GM12874 (cell line): Measurements from ENCODE around the gene RO60.

ENCODE experiments used
- TF ChIP-seq, protein P1 (sequence below): IDR thresholded peaks from 2 replicates; pipeline ENCODE4 v1.5.1; 2011; ENCODE audit warnings: low read depth, mild to moderate bottlenecking, control low read depth, low read length, moderate library complexity; ENCODE audit not compliant: insufficient read depth

Gene RO60

DNA sequence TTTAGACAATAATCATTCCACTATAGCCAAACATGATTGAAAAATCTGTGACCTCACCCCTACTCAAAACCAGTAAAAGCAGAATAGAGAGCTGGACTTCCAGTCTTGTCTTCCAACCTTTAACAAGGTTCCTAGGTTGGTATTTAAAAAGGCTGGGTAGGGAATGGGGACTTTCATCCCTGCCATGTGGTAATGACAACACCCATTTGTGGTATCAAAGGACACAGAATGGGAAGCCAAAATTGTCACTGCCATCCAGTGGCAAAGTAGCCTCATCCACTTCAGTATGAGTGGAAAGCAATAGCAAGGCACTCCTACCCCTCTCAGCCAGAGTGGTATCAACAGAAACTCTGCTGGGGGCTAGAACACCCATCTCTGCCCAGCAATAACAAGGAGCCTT is 34.2 kb upstream of the RO60 start:
- TF ChIP-seq, protein P1, sequence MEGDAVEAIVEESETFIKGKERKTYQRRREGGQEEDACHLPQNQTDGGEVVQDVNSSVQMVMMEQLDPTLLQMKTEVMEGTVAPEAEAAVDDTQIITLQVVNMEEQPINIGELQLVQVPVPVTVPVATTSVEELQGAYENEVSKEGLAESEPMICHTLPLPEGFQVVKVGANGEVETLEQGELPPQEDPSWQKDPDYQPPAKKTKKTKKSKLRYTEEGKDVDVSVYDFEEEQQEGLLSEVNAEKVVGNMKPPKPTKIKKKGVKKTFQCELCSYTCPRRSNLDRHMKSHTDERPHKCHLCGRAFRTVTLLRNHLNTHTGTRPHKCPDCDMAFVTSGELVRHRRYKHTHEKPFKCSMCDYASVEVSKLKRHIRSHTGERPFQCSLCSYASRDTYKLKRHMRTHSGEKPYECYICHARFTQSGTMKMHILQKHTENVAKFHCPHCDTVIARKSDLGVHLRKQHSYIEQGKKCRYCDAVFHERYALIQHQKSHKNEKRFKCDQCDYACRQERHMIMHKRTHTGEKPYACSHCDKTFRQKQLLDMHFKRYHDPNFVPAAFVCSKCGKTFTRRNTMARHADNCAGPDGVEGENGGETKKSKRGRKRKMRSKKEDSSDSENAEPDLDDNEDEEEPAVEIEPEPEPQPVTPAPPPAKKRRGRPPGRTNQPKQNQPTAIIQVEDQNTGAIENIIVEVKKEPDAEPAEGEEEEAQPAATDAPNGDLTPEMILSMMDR: no peak

DNA sequence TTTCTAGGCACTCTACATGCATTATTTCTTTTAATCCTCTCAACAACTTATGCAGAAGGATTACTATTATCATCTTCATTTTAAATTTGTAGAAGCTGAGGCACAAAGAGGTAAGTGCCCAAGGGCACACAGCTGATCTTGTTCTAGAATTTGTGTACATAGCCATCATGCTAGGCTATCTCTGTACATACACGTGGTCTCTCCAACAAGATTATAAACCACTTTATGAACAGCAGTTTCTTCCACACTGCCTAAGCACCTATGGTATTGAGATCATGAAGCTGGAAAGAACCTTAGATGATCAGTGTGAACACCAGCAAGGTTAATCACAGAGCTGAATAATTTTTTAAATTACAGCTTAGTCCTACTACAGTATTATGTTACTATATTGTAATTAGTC is 29.1 kb upstream of the RO60 start:
- TF ChIP-seq, protein P1: no peak

DNA sequence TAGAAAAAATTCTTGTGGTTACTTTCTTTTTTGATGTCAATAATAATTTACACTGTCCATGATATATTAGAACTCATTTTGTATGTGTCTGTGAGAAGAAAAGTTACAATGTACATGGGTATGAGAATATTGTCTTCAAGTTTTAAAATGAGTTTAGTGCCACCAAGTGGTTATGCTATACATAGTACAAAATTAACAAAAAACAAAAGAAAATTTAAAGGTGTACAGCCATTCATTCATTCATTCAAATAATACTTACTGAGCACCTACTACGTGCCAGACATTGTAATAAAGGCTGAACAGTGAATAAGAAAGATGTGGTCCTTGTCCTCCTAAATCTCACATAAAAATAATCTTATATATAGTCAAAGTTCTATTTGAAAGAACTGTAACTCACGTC is 28.0 kb upstream of the RO60 start:
- TF ChIP-seq, protein P1: no peak

DNA sequence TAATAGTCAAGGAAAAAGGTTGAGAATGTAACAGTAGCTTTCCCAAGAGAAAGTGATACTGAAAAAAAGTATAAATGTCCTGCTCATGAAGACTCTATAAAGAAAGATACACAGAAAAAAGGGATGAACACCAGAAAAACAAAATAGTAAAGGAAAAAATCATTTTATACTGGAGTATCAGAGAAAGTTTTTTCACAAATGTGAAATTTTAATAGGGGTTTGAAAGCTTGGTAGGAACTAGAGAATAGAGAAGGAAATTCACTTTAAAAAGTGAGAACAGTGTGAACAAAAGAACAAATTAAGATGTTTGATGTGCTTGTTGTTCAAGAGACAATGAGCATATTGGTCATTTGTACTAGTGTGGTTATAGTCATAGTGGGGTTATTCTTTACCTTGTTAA is 25.8 kb upstream of the RO60 start:
- TF ChIP-seq, protein P1: no peak

DNA sequence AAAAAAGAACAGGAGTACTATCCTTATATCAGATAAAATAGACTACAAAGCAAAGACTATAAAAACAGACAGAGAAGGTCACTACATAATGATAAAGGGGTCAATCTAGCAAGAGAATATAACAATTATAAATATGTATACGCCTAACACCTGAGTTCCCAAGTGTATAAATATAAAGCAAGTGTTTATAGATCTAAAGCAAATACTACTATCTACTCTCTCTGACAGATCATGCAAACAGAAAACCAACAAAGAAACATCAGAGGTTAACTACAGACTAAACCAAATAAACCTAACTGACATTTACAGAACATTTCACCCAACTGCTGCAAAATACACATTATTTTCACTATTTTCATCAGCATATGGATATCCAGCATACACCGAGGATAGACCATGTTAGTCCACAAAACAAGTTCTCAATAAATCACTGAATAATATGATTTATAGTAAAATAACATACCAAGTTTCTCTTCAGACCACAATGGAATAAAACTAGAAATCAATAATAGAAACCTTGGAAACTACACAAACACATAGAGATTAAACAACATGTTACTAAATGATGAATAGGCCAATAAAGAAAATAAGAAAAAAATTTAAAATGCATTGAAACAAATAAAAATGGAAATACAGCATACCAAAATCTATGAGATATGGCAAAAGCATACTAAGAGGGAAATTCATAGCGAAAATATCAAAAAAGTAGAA is 22.9 kb upstream of the RO60 start:
- TF ChIP-seq, protein P1: no peak

DNA sequence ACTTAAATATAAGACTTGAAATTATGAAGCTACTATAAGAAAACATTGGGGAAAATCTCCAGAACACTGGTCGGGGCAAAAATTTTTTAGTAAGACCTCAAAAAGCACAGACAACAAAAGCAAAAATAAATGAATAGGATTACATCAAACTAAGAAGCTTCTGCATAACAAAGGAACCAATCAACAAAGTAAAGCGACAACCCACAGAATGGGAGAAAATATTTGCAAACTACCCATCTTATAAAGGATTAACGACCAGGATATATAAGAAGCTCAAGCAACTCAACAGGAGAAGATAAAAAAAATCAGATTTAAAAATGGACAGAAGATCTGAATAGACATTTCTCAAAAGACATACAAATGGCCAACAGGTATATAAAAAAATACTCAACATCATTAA is 19.4 kb upstream of the RO60 start:
- TF ChIP-seq, protein P1: no peak

DNA sequence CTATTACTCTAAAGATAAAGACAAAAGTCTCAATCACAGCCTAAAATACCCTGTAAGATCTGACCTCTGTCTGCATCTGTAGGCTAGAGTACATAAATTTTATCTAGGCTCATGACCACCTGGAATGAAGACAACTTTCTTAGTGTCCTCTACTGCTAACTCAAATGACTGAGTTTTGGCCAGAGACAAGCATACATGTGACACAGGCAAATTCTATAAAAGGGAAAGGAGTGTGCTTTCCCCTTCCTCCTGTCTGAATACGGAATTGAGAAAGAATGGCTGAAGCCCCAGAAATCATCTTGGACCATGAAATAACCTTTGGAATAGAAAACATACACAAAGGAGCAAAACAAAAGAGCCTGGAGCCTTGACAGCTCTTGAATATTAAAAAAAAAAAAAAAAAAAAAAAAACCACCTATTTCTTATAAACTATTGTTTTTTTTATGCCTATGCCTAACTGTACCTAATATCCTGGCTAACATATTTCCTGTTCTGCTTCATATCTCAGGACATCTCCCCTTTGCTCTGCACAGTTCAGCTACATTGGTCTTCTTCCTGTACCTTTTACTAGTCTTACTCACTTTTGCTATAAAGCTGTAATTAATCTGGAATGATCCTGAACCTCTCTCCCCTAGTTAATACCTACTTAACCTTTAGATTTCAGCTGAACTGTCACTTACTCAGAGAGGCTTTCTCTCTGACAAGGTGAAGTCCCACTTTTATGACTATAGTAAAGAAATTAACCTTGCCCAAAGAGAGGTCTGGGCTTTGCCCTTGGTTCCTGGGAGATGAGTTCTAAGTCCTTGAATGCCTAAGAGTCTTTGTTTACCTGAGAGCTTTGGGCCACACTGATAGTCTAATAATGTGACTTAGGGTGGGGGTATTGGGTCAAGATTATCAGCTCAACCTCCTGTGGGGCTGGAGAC is 16.4 kb upstream of the RO60 start:
- TF ChIP-seq, protein P1: no peak
